Right lobe of liver (tissue), 6 donors: ENCODE data around the gene AMBRA1. TPM values are rescaled to one million over a fixed set of nuclear protein-coding genes. Genes with fewer than 3 reads are reported as not detected.

ENCODE experiments used
- ATAC-seq, 4 donors: fragments of 200-7000 bp; cut with Tn5 transposase; one replicate each; pipeline ENCODE4 v1.9.1; 2020; ENCODE audit warnings: mild to moderate bottlenecking in 4 of 4, moderate library complexity in 4 of 4
- DNase-seq, 3 donors: peaks; one replicate each; pipeline ENCODE4 v3.0.0-alpha.2; 2020
- H3K27ac ChIP-seq, 3 donors: fragments of 200-600 bp; one replicate each; pipeline ENCODE4 v1.8.0; 2022
- H3K27me3 ChIP-seq, 2 donors: fragments of 200-600 bp; one replicate each; pipeline ENCODE4 v1.8.0; 2022
- H3K36me3 ChIP-seq, 4 donors: fragments of 200-600 bp; sonication (generic) in 1 of 4; one replicate each; pipeline versions ENCODE4 v1.5.1 to v1.8.0; 2017 to 2022; ENCODE audit warnings: control low read depth in 1 of 4
- H3K4me1 ChIP-seq, 4 donors: fragments of 200-600 bp; sonication (generic) in 1 of 4; one replicate each; pipeline versions ENCODE4 v1.5.1 to v1.8.0; 2017 to 2022; ENCODE audit warnings: control low read depth in 1 of 4
- H3K4me3 ChIP-seq, 3 donors: fragments of 200-600 bp; one replicate each; pipeline ENCODE4 v1.8.0; 2022
- H3K9me3 ChIP-seq, 4 donors: fragments of 200-600 bp; sonication (generic) in 1 of 4; one replicate each; pipeline versions ENCODE4 v1.5.1 to v1.8.0; 2017 to 2022; ENCODE audit warnings: control low read depth in 1 of 4
- POLR2A ChIP-seq: fragments of 450-650 bp; IDR thresholded peaks from one replicate; pipeline ENCODE4 v1.6.1; 2017; ENCODE audit warnings: antibody characterized with exemption, mild to moderate bottlenecking
- WGBS: methylation state at CpG from one replicate; pipeline ENCODE4 v1.1.6; 2018; ENCODE audit warnings: low coverage, low lambda C conversion rate; ENCODE audit not compliant: insufficient coverage; ENCODE audit errors: missing lambda C conversion rate; 5-methylcytosine and 5-hydroxymethylcytosine counted together
- intact Hi-C, 2 donors: fragments of 100-400 bp; cut with DNase I; formaldehyde crosslinking; loops; one replicate each; pipeline versions ENCODE4 v1.11.2 to v1.14.1; 2022
- total RNA-seq, 6 experiments: library from RNA; depleted of rRNA in 2 of 6; stranded (reverse); fragments of >200 nt in 2 of 6; fragmentation: NEBNext Ultra II Directional in 3 of 6; extraction: Animal tissue kit (Norgen Biotek cat#: 25700) in 3 of 6; gene quantifications; one replicate each; pipeline versions ENCODE4 v1.1.0 to v1.2.4, GENCODE V29; 2016 to 2023
- TF ChIP-seq, protein P1 (sequence below), 4 donors: fragments of 200-600 bp in 3 of 4; fragments of 450-650 bp in 1 of 4; IDR thresholded peaks; one replicate each; pipeline versions ENCODE4 v1.5.1 to v1.8.0; 2016 to 2022; ENCODE audit warnings: antibody characterized with exemption in 4 of 4, mild to moderate bottlenecking in 2 of 4
- donor health status: DM: no; HTN: yes; CAD: no.
- donor health status: DM: no; HTN: no; CAD: no.
- donor health status: DM: no; HTN: no; CAD: no.
- donor health status: DM: no; HTN: yes; CAD: no.
- donor health status: DM: no; HTN: yes; CAD: no.

Gene AMBRA1
- total RNA-seq, 6 experiments from 2014 or later = 11.0 to 15.7 (median 13.6) TPM

DNA sequence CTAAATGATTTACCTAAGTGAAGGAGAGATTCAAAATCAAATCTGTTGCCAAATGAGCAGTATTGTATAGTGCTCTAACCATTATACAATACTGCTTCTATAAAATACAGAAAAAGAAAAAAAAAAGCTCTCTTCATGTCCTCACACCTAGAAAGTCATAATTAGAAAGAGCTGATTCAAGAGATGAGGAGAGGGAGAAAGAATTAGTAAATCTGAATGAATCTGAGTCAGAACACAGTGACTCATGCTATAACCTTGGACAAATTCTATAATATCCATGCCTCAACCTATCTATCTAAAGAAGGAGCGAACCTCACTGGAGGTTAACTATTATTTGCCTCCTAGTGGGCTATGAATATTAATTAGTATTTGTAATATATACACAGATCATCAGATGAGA, 29.4 kb downstream of the AMBRA1 start:
- DNase-seq (no peak), ATAC-seq (no peak)
- H3K4me1 ChIP-seq = peaks cover 0 to 14% (median 4%) of the 10 kb centered on the region in 4 donors
- H3K27me3 ChIP-seq = no peaks in the 10 kb centered on the region
- no peak for TF ChIP-seq POLR2A
- TF ChIP-seq, protein P1, sequence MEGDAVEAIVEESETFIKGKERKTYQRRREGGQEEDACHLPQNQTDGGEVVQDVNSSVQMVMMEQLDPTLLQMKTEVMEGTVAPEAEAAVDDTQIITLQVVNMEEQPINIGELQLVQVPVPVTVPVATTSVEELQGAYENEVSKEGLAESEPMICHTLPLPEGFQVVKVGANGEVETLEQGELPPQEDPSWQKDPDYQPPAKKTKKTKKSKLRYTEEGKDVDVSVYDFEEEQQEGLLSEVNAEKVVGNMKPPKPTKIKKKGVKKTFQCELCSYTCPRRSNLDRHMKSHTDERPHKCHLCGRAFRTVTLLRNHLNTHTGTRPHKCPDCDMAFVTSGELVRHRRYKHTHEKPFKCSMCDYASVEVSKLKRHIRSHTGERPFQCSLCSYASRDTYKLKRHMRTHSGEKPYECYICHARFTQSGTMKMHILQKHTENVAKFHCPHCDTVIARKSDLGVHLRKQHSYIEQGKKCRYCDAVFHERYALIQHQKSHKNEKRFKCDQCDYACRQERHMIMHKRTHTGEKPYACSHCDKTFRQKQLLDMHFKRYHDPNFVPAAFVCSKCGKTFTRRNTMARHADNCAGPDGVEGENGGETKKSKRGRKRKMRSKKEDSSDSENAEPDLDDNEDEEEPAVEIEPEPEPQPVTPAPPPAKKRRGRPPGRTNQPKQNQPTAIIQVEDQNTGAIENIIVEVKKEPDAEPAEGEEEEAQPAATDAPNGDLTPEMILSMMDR (IDR thresholded peaks at IDR 0.05) = no peak
- H3K9me3 ChIP-seq = no peaks in the 10 kb centered on the region
- intact Hi-C loops = no loop called here
- H3K27ac ChIP-seq = no peak overlapping the region
- H3K36me3 ChIP-seq = no peaks in the 10 kb centered on the region
- whole genome bisulfite sequencing = 57% methylated on average over 1 of the region's 1 CpG
- H3K4me3 ChIP-seq = no peak overlapping the region

GRCh38 chr11:46562527-46562926, 31.3 kb downstream of the AMBRA1 start:
- Histone ChIP-seq H3K36me3 (no peaks in the 10 kb centered on the region), H3K27ac (no peak overlapping the region), H3K27me3 (no peaks in the 10 kb centered on the region), H3K4me1 (peaks cover 0 to 14% (median 4%) of the 10 kb centered on the region in 4 donors), H3K4me3 (no peak overlapping the region), H3K9me3 (no peaks in the 10 kb centered on the region)
- intact Hi-C loops = no loop called here
- no peak for DNase-seq
- 94% methylated on average over 5 of the region's 5 CpGs for WGBS
- no peak for ATAC-seq
- TF ChIP-seq, protein P1 (IDR thresholded peaks at IDR 0.05) = no peak
- TF ChIP-seq POLR2A = no peak

GRCh38 chr11:46560300-46560991, 33.4 kb downstream of the AMBRA1 start:
- Histone ChIP-seq H3K9me3 (no peaks in the 10 kb centered on the region), H3K27me3 (no peaks in the 10 kb centered on the region), H3K4me3 (peak overlapping the region; percentile 5 to 42 (median 39)), H3K4me1 (peaks cover 0 to 14% (median 4%) of the 10 kb centered on the region in 4 donors), H3K27ac (peak overlapping the region; percentile 56 to 87 (median 72)), H3K36me3 (no peaks in the 10 kb centered on the region)
- 0% methylated on average over 6 of the region's 6 CpGs for WGBS
- peak; percentile 81 to 87 (median 84) for ATAC-seq
- intact Hi-C loops = no loop called here
- TF ChIP-seq, protein P1 (IDR thresholded peaks at IDR 0.05) = no peak
- no peak for TF ChIP-seq POLR2A
- DNase-seq = no peak

GRCh38 chr11:46559815-46560214, 34.0 kb downstream of the AMBRA1 start:
- H3K9me3 ChIP-seq = no peaks in the 10 kb centered on the region
- ATAC-seq (no peak), DNase-seq (no peak)
- H3K27me3 ChIP-seq = no peaks in the 10 kb centered on the region
- H3K4me1 ChIP-seq = peaks cover 0 to 18% (median 4%) of the 10 kb centered on the region in 4 donors
- peak overlapping the region; percentile 56 to 87 (median 72) for H3K27ac ChIP-seq
- intact Hi-C loops = no loop called here
- 40% methylated on average over 1 of the region's 1 CpG for WGBS
- no peaks in the 10 kb centered on the region for H3K36me3 ChIP-seq
- TF ChIP-seq POLR2A = no peak
- TF ChIP-seq, protein P1 (IDR thresholded peaks at IDR 0.05) = no peak
- H3K4me3 ChIP-seq = no peak overlapping the region
